Tibial nerve (tissue), 3 donors: ENCODE measurements around the gene TRIM27.

Experiments used
- POLR2A ChIP-seq, 2 donors: fragments of 450-650 bp; IDR thresholded peaks; one replicate each; pipeline ENCODE4 v1.6.1; 2017; ENCODE audit warnings: antibody characterized with exemption in 2 of 2, mild to moderate bottlenecking in 2 of 2, moderate library complexity in 2 of 2
- TF ChIP-seq, protein P1 (sequence below), 5 experiments: fragments of 200-600 bp in 3 of 5; fragments of 450-650 bp in 2 of 5; sonication (generic) in 3 of 5; IDR thresholded peaks; one replicate each; pipeline ENCODE4 v1.5.1; 2016 to 2019; ENCODE audit warnings: antibody characterized with exemption in 5 of 5, mild to moderate bottlenecking in 3 of 5, moderate library complexity in 2 of 5

GRCh38 chr6:28892525-28892924 is 31.3 kb downstream of the TRIM27 start:
- no peak for TF ChIP-seq POLR2A (IDR thresholded peaks at IDR 0.05)
- TF ChIP-seq, protein P1, sequence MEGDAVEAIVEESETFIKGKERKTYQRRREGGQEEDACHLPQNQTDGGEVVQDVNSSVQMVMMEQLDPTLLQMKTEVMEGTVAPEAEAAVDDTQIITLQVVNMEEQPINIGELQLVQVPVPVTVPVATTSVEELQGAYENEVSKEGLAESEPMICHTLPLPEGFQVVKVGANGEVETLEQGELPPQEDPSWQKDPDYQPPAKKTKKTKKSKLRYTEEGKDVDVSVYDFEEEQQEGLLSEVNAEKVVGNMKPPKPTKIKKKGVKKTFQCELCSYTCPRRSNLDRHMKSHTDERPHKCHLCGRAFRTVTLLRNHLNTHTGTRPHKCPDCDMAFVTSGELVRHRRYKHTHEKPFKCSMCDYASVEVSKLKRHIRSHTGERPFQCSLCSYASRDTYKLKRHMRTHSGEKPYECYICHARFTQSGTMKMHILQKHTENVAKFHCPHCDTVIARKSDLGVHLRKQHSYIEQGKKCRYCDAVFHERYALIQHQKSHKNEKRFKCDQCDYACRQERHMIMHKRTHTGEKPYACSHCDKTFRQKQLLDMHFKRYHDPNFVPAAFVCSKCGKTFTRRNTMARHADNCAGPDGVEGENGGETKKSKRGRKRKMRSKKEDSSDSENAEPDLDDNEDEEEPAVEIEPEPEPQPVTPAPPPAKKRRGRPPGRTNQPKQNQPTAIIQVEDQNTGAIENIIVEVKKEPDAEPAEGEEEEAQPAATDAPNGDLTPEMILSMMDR (IDR thresholded peaks at IDR 0.05) = no peak
